Endometrial microvascular endothelial cells (primary cell): ENCODE measurements around the gene APOE. TPM values are rescaled to one million over a fixed set of nuclear protein-coding genes. Genes with fewer than 3 reads are reported as not detected.
"Not testable (repeated sequence)": the region's sequence is repeated elsewhere in the genome, so short reads cannot be mapped to it uniquely, and the experiment has no call there.

Source experiments
- in situ Hi-C: cut with HindIII; loops from 2 replicates; pipeline ENCODE4 v1.10.0; 2017; ENCODE audit warnings: low sequenced_read_pairs, low pct_unique_long_range_greater_than_20kb; ENCODE audit errors: inconsistent ontology term
- total RNA-seq: library from RNA; depleted of rRNA; stranded (reverse); fragments of >200 nt; gene quantifications from one replicate; pipeline ENCODE4 v1.2.3, GENCODE V29; 2015; ENCODE audit errors: inconsistent ontology term

Gene APOE
- total RNA-seq, 1 donor from 2014 or later, result 0.09 TPM

DNA sequence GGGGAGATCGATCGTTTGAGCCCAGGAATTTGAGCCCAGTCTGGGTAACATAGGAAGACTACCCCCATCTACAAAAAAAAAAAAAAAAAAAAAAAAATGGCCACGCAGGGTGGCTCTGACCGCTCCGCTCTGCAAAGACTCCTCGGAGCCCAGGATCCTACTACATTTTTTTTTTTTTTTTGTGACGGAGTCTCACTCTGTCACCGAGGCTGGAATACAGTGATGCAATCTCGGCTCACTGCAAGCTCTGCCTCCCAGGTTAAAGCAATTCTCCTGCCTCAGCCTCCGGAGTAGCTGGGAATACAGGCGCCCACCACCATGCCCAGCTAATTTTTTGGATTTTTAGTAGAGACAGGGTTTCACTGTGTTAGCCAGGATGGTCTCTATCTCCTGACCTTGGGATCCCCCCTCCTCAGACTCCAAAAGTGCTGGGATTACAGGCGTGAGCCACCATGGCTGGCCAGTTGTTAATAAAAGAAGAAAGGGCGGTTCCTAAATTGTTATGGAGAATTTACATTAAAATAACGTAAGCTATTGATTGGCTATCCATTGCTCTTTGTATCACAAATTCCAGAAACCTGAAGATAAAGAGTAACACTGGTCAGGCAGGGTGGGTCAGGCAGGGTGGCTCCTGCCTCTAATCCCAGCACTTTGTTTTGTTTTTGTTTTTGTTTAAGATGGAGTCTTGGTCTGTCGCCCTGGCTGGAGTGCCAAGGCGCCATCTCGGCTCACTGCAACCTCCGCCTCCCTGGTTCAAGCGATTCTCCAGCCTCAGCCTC, 22.8 kb upstream of the APOE start:
- in situ Hi-C loops, result not testable (repeated sequence)

DNA sequence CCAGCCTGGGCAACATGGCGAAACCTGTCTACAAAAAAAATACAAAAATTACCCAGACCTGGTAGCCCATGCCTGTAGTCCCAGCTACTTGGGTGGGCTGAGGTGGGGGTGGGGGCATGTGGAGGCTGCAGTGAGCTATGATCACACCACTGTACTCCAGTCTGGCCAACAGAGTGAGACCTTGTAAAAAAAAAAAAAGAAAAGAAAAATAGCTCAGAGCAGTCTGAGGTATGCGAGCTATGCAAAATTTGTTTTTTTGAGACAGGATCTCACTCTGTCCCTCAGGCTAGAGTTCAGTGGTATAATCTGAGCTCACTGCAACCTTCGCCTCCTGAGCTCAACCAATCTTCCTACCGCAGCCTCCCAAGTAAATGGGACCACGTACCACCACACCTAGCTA, 21.7 kb upstream of the APOE start:
- in situ Hi-C loops, result no loop called here

DNA sequence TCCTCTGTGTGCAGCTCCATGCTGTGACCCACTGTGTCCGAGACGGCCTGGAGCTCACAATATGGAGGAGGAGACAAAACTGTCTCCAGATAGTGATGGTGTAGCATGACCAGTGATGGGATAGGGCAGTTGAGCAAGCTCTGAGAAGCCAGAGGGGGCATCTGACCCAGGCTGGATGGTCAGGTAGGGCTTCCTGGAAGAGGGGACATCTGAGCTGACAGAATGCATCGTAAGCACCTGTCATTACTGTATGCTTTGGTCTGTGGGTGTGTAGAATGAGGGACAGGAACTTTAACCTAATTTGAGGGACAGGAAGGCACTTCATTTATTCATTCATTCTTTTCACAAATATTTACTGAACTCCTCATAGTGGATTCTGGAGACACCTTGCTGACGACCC, 21.0 kb upstream of the APOE start:
- in situ Hi-C loops, result no loop called here

DNA sequence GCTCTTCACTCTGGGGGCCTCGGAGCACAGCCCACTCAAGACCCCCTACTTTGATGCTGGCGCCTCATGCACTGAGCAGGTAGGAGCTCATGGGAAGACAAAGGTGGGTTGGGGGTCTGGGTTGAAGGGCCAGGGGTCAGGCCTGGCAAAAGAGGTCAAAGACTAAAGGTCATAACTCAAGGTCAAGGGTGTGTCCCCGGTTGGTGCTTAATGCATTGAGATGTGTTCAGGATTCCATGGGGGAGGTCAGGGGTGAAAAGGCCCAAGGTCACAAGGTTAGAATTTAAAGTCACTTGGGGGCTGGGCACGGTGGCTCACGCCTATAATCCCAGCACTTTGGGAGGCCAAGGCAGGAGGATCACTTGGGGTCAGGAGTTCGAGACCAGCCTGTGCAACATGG, 19.5 kb upstream of the APOE start:
- in situ Hi-C loops, result no loop called here

DNA sequence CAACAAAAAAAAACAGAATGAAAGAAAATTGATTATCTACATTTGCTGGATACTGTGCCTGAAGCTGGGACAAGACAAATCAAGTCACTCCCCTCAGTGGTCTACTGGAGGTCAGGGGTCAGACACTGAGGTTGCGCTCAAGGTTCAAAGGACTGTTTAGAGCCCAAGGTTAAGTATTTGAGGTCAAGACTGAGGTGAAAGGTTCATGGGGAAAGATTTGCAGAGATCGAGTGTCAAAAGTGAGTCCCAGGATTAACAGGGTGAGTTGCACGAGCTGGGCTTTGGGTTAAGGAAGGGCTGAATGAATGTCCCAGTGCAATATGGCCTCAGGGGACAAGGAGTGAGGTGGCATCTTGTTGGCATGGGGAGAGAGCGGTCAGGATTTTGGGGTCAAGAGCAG, 17.9 kb upstream of the APOE start:
- in situ Hi-C loops, result no loop called here

DNA sequence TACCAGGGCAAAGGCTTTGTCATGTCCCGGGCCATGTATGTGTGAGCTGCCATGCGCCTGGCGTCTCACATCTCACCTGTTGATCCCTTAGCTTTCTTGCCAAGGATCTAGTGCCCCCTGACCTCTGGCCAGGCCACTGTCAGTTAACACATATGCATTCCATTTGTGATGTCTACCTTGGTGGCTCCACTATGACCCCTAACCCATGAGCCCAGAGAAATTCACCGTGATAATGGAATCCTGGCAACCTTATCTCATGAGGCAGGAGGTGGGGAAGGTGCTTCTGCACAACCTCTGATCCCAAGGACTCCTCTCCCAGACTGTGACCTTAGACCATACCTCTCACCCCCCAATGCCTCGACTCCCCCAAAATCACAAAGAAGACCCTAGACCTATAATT, 17.3 kb upstream of the APOE start:
- in situ Hi-C loops, result not testable (repeated sequence)

DNA sequence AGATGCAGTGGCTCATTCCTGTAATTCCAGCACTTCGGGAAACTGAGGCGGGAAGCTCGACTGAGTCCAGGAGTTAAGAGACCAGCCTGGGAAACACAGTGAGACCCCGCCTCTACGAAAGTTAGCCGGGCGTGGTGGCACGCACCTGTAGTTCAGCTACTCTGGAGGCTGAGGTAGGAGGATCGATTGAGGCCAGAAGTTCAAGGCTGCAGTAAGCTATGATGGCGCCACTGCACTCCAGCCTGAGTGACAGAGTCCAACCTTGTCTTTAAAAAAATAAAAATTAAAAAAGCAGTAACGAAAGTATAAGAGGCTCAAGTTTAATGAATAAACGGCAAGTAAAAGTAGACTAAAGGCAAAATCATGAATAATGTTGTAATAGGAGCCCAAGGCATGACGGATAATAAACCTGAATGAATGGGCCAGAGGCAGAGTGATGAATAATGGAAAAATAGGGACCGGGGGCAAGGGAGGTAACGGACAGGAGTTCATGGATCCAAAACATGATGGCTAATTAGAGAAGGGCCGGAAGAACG, 15.7 kb upstream of the APOE start:
- in situ Hi-C loops, result no loop called here

DNA sequence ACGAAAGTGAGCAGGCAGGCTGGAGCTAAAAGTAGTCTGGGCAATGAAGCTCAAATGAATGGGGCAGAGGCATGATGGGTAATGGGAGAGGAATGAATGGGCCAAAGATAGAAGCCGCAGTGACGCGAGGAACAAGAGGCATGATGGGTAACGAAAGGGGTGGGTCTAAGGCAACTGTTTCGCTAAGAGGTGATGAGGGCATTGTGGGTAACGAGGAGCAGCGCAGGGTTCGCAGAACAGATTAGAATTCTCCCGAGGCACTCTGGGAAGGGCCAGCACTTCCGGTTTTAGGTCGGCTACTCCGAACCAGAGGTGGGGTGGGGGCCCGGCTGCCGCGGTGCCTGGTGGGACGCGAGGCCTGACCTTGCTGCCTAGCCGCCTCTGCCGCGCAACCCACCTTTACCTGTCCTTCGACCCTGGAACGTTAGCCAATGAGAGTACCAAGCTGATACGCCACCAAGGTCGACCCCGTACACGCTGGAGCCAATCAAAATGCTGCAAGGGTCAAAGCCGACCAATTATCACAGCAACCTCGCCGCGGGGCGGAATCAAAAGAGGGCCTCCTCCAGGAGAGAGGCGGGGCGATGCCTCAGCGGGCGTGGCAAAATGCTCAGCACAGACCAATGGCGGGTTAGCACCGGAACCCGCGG, 15.1 kb upstream of the APOE start:
- in situ Hi-C loops, result no loop called here

DNA sequence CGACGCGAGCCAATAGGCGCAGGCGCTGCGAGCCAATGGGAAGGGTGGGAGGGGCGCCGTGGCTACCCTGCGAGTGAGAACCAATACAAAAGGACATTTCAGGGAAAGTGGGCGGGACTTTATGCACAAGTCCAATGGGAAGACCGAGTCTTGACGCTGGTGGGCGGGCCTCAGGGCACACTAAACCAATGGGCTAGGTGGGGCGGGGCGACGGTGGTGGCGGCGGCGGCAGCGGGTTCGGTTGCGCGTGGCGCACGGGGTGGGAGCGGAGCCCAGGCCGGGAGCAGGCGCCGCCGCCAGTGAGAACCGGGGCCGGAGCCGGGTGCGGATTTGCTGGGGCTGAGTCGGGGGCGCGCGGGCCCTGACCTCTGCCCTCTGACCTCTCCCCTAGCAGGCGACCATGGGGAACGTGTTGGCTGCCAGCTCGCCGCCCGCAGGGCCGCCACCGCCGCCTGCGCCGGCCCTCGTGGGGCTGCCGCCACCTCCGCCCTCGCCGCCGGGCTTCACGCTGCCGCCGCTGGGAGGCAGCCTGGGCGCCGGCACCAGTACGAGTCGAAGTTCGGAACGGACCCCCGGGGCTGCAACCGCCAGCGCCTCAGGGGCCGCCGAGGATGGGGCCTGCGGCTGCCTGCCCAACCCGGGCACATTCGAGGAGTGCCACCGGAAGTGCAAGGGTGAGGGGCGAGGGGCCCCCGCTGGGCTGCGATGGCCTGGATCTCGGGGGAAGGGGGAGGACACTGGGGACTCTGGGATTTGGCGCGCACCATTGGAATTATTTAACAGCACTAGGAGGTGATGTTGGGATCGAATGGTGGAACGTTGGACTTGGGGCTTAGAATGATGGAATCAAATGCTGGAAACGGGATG, 14.3 kb upstream of the APOE start, which contains the start of gene TOMM40:
Gene TOMM40 (plus strand): TSS at position 239 of the 867 bp plus-strand sequence. CDS start 162 bp downstream, at position 401.
- in situ Hi-C loops, result no loop called here

DNA sequence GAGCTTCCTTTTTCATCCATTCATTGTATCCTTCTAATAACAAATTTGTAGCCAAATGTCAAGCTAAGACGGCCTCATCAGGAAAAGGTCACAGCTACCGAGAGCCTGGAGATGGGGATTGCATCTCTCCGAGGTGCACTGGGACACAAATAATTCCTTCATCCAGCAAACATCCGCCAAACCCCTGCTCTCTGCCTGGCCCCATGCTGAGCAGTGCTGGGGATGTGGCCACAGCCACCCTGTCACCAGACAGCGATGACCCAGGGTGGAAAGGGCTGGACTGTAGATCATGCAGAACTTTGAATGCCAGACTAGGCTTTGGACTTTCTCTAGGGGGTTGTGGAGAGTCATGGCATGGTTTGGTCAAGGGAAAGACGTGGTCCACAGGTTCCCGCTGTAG, 12.7 kb upstream of the APOE start:
- in situ Hi-C loops, result no loop called here

DNA sequence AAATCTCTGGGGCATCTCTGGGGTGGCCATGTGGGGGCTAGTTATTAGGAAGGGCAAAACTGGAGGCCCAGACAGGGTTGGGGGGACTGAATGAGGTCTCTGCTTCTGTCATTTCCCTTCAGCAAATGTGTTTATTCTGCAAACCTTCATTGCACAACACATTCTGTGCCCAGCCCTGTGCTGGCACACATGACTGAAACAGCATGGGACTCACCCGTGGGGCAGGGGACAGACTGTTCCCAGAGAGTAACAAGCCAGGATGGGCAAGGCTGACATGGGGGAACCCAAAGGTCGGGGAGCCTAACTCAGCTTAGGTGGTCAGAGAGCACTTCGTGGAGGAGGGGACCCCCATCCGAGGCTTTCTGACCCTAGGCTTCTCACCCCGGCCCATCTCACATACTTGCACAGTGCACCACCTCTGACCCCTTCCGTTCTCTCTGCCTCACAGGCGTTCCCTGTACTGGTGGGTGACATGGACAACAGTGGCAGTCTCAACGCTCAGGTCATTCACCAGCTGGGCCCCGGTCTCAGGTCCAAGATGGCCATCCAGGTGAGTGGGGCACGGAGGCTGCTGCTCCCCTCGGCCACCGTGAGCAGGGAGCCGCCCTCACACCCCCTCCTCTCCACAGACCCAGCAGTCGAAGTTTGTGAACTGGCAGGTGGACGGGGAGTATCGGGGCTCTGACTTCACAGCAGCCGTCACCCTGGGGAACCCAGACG, 12.1 kb upstream of the APOE start:
- in situ Hi-C loops, result no loop called here

DNA sequence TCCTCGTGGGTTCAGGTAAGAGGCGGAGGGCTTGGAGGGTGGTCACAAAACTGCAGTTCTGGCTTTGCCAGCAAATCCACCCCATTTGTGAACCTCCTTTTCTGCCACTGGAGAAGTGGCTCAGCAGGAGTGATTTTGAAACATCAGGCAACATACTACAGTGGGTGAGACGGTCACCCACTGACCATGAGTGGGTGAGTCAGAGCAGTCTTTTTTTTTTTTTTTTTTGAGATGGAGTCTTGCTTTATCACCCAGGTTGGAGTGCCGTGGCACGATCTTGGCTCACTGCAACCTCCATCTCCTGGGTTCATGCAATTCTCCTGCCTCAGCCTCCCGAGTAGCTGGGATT, 11.6 kb upstream of the APOE start:
- in situ Hi-C loops, result no loop called here

DNA sequence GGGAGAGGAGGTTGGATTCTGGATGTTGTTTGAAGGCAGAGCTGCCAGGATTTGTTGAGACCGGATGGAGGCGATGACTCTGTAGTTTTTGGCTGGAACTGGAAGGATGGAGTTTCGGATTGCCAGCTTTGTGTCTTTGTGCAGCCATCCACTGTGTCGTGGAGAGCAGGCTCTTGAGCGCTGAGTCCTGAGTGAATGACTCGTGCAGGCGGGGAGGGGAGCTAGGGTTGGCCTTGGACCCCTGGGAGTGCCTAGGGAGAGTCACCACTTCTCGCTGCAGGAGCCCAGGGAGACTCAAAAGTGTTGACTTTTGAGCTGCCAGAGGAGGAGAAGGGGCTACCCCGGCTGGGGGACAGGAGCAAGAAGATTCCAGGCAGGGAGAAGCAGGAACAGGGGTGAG, 10.7 kb upstream of the APOE start:
- in situ Hi-C loops, result no loop called here

DNA sequence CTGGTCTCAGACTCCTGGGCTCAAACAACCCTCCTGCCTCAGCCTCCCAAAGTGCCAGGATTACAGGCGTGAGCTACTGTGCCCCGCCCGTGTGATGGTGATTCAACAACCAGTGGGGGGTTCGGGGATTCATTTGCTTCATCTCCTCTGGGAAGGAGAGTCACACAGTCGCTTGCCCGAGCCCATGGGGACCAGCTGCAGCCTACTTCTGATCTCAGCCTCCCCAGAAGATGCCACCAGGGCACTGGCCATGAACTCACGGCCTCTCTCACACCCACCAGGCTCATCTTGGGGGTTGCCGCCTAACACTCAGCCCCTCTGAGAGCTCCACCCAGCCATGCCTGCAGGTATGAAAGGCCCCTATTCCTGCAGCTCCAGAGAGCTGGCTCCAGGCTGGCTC, 7.8 kb upstream of the APOE start:
- in situ Hi-C loops, result no loop called here

DNA sequence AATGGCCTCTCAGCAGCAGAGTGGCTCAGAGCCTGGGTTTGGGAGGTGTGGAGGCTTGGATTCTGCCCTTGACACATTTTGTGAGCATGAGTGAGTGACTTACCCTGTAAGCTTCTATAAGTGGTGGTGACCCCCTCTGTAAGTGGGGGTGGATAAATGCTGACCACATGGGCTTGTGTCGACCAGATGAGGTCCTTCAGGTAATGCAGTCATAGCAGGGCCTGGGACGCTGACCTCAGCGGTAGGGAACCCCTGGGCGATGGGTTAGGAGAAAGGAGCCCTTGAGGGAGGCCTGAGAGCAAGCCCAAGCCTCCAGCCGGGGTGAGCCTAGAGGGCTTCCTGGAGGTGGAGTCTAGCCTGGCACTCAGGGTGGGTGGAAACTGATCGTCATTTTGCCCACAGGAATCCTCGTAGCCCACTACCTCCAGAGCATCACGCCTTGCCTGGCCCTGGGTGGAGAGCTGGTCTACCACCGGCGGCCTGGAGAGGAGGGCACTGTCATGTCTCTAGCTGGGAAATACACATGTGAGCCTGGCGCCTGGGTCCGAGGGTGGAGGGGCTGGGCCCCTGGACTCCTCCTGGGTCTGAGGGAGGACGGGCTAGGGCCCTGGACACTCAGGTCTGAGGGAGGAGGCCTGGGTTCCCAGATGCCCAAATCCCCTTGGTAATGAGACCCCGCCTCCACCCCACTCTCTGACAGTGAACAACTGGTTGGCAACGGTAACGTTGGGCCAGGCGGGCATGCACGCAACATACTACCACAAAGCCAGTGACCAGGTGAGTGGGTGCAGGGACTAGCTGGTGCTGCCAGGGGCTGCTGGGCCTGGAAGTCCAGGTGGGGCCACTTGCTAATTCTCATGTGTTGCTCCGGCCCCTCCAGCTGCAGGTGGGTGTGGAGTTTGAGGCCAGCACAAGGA, 5.0 kb upstream of the APOE start:
- in situ Hi-C loops, result no loop called here

DNA sequence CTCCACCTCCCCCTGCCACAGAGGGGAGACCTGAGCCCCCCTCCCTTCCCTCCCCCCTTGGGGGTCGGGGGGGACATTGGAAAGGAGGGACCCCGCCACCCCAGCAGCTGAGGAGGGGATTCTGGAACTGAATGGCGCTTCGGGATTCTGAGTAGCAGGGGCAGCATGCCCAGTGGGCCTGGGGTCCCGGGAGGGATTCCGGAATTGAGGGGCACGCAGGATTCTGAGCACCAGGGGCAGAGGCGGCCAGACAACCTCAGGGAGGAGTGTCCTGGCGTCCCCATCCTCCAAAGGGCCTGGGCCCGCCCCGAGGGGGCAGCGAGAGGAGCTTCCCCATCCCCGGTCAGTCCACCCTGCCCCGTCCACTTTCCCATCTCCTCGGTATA, 2.4 kb upstream of the APOE start:
- in situ Hi-C loops, result no loop called here

DNA sequence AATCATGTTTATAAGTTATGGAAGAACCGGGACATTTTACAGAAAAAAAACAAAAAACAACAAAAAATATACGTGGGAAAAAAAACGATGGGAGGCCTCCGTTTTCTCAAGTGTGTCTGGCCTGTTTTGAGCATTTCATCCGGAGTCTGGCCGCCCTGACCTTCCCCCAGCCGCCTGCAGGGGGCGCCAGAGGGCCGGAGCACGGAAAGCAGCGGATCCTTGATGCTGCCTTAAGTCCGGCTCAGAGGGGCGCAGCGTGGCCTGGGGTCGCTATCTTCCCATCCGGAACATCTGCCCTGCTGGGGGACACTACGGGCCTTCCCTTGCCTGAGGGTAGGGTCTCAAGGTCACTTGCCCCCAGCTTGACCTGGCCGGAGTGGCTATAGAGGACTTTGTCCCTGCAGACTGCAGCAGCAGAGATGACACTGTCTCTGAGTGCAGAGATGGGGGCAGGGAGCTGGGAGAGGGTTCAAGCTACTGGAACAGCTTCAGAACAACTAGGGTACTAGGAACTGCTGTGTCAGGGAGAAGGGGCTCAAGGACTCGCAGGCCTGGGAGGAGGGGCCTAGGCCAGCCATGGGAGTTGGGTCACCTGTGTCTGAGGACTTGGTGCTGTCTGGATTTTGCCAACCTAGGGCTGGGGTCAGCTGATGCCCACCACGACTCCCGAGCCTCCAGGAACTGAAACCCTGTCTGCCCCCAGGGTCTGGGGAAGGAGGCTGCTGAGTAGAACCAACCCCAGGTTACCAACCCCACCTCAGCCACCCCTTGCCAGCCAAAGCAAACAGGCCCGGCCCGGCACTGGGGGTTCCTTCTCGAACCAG, 1.8 kb upstream of the APOE start:
- in situ Hi-C loops, result no loop called here
